ENCODE measurements around the gene ACO2.

- TF ChIP-seq POLR2AphosphoS5 (IDR thresholded peaks at IDR 0.05; ENCODE audit: low read depth, low read length) (no peak), CTCF (IDR thresholded peaks at IDR 0.05) (no peak), REST (IDR thresholded peaks at IDR 0.05; ENCODE audit: insufficient read depth in 1 of 2, low read depth in 2 of 2, low read length in 1 of 2) (no peak)
Observed at GRCh38 chr22:41425660-41426365, 43.1 kb upstream of the ACO2 start.
